Urinary bladder (tissue), 4 donors: ENCODE results near the gene PIAS4. TPM values are rescaled to one million over a fixed set of nuclear protein-coding genes. Genes with fewer than 3 reads are reported as not detected.

Source experiments
- DNase-seq: peaks from one replicate; pipeline ENCODE4 v3.0.0-alpha.2; 2015; ENCODE audit errors: extremely low spot score
- H3K27ac ChIP-seq: one replicate; pipeline ENCODE4 v1.5.1; 2013; ENCODE audit warnings: low read depth, mild to moderate bottlenecking, moderate library complexity
- H3K36me3 ChIP-seq: one replicate; pipeline ENCODE4 v1.6.1; 2013; ENCODE audit warnings: mild to moderate bottlenecking, moderate library complexity; ENCODE audit not compliant: insufficient read depth
- H3K4me1 ChIP-seq: one replicate; pipeline ENCODE4 v1.6.1; 2013; ENCODE audit warnings: mild to moderate bottlenecking, moderate library complexity; ENCODE audit not compliant: insufficient read depth
- H3K4me3 ChIP-seq: one replicate; pipeline ENCODE4 v1.5.1; 2013; ENCODE audit warnings: low read depth, low read length
- WGBS: extraction: QIAGEN DNeasy Blood & Tissue Kit; methylation state at CpG from one replicate; pipeline ENCODE4 v1.1.7; 2013; 5-methylcytosine and 5-hydroxymethylcytosine counted together
- polyA plus RNA-seq: library from polyadenylated mRNA; stranded (reverse); fragments of 200-250 nt; gene quantifications from one replicate; pipeline ENCODE4 v1.2.3, GENCODE V29; 2013
- total RNA-seq: library from RNA; depleted of rRNA; stranded (reverse); fragments of >200 nt; gene quantifications from one replicate; pipeline ENCODE4 v1.2.3, GENCODE V29; 2014
- donor health status: healthy with polysubstance abuse.
- donor health status: healthy.

The PIAS4 gene
- total and polyA plus RNA-seq, 2 donors: 20.2 to 25.3 TPM

- peaks cover 9% of the 10 kb centered on the region for H3K4me1 ChIP-seq
- no peak for DNase-seq
- 42% methylated on average over 31 of the region's 31 CpGs for WGBS
- H3K4me3 ChIP-seq: peak overlapping the region; percentile 88
- no peaks in the 10 kb centered on the region for H3K36me3 ChIP-seq
- H3K27ac ChIP-seq: peak overlapping the region; percentile 84
These were observed 56.0 kb downstream of the PIAS4 start for GRCh38 chr19:4063369-4064148.

DNA sequence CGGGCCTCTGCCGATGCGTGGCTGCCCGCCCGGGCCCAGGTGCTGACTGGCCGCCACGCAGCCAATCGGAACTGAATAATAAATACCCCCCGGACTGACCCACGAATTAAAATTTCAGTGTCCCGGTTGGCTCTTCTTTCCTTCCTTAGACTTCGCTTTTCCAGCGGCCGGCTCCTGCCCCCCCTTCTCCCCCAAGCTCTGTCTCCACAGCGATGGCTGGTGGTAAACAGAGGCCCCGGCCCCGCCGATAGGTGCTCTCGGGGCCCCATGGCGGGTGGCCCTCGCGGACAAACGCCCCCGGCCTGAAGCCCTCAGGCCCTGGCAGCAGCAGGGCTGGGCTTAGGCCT is 56.6 kb downstream of the PIAS4 start:
- Histone ChIP-seq H3K4me3 (peak overlapping the region; percentile 88), H3K4me1 (peaks cover 6% of the 10 kb centered on the region), H3K27ac (peak overlapping the region; percentile 84), H3K36me3 (no peaks in the 10 kb centered on the region)
- WGBS: 5% methylated on average over 24 of the region's 24 CpGs
- DNase-seq: no peak

DNA sequence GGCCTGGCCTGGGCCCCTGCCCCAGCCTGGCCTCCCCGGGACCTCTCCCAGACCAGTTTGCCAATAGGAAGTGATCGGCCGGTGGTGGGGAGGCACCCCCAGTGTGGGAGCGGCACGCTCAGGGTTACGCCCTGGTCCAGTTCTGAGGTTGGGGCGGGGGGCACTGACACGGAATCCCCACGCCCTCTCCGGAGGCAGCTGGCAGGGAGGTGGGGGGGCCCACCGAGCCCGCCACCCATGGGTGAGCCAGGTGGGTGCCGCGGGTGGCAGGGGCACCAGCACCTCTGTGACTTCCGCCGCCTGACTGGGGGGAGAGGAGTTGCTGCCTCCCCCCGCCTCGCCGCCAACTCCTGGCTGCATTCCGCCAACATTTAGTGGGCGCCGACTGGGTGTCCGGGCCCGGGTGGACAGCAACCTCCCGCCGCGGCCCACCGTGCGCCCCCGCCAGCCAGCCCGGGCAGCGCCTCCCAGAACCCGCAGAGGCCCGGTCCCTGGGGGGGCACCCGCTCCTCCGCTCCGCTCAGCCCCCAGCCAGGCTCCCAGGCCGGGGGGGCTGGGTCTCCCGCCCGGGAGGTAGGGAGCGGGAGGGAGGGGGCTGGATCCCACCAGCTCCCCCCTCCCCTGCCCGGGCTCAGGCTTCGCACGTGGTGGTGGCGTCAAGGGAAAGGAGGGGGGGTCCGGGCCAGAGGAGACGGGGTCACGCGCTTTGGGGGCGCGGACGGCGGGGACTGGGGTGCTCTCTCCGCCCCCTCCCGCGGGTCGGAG is 57.1 kb downstream of the PIAS4 start:
- peak overlapping the region; percentile 88 for H3K4me3 ChIP-seq
- H3K27ac ChIP-seq: peak overlapping the region; percentile 84
- peaks cover 5% of the 10 kb centered on the region for H3K4me1 ChIP-seq
- H3K36me3 ChIP-seq: no peaks in the 10 kb centered on the region
- WGBS: under 1% methylated on average over 57 of the region's 57 CpGs
- no peak for DNase-seq

GRCh38 chr19:4065430-4066175 is 58.1 kb downstream of the PIAS4 start:
- Histone ChIP-seq H3K4me3 (peak overlapping the region; percentile 98), H3K36me3 (no peaks in the 10 kb centered on the region), H3K27ac (peak overlapping the region; percentile 88), H3K4me1 (peaks cover 1% of the 10 kb centered on the region)
- 1% methylated on average over 98 of the region's 98 CpGs for WGBS
- peak; percentile 76 for DNase-seq

DNA sequence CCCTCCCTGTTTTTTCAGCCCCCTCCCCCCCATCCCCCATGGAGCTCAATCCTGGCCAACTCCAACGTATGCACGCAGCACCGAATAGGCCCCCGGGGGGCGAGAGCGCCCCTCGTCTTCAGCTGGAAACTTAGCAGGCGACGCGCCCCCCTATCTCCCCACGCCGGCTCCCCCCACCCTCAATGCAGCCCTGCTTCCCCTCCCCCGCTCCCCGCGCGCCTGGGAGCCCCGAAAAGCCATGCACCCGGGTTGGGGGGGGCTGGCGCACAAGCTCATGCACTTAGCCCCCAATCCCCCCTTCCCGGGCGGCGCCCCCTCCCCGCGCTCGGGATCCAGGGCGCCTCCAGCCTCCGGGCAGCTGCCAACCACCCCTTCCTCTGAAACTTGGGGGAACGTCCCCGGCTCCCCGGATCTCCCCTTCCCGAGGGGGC is 58.7 kb downstream of the PIAS4 start:
- Histone ChIP-seq H3K27ac (peak overlapping the region; percentile 88), H3K4me3 (peak overlapping the region; percentile 98), H3K4me1 (peaks cover 1% of the 10 kb centered on the region), H3K36me3 (no peaks in the 10 kb centered on the region)
- 1% methylated on average over 31 of the region's 31 CpGs for WGBS
- DNase-seq: no peak

DNA sequence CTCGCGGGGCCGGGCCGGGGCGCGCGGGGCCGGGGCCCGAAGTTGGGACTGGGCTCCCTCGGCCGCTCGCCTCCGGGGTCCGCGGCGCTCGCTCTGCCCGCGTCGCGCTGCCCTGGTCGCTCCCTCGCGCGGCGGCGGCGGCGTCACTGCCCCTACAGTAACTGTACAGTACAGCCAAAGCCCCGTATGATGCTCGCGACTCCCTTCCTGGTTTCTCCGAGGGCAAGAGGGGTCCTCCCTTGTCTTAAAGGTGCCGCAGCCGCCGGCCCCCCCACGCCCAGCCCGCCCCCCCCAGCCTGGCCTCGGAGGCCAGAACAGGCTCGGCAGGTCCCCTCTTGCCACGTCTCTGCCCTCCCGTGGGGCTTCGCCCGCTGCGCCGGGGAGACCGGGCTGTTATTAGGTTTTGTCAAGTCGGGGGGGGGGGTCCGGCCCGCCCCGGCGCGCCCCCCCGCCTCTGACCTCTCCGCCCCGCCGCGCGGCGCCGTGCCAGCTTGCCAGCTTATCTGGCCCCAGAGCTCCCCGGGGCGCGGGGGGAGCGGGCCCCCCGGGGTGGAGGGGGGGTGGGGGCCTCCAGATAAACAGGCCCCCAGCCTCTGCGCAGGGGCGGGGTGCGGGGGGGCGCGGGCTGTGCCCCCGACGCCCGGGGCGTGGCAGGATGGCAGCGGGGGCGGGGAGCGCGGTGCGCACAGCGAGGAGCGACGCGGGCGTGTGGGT is 59.3 kb downstream of the PIAS4 start, which contains the start of gene ZBTB7A:
Gene ZBTB7A, minus strand, starts transcription at position 218 of the 714 bp plus-strand sequence. CDS start 11,667 bp downstream, outside the sequence.
- under 1% methylated on average over 83 of the region's 85 CpGs for WGBS
- Histone ChIP-seq H3K4me3 (peak within 1 kb of the TSS; percentile 98), H3K4me1 (peaks cover 1% of the 10 kb centered on the region), H3K36me3 (no peaks in the 10 kb centered on the region), H3K27ac (peak within 1 kb of the TSS; percentile 88)
- peak; percentile 55 for DNase-seq

- Histone ChIP-seq H3K27ac (peak overlapping the region; percentile 87), H3K36me3 (no peaks in the 10 kb centered on the region), H3K4me3 (peak overlapping the region; percentile 98), H3K4me1 (peaks cover 1% of the 10 kb centered on the region)
- DNase-seq: no peak
- WGBS: 1% methylated on average over 58 of the region's 58 CpGs
These were observed 60.0 kb downstream of the PIAS4 start for GRCh38 chr19:4067396-4068046.

DNA sequence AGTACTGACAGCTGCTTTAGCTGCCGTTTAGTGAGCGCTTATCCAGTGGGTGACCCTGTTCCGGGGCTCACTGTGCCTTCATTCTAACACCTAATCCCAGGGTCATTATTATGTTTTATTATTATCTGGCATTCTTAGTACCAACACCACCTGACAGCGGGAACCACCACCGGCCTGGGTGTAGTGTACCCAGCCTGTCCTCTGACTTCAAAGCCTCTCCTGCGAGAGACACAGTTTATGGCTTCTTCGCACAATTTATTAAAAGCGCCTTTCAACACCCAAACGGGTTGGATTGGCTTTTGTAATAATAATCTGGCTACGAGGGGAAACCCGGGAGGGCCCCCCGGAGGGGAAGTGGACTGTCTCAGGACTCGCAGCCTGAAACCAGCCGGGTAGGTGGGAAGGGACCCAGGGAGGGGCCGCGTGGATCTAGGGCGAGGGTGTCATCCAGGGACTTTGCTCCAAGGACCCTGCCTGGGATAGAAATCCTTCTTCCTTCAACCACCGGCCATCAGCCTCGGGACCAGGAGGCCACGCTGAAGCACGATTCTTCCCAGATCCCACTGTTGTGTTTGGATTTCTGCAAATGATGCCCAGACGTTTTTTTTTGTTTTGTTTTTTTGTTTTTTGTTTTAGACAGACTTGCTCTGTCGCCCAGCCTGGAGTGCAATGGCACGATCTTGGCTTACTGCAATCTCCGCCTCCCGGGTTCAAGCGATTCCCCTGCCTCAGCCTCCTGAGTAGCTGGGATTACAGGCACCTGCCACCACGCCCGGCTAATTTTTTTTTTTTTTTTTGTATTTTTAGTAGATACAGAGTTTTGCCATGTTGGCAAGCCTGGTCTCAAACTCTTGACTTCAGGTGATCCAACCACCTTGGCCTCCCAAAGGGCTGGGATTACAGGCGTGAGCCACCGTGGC is 60.8 kb downstream of the PIAS4 start:
- Histone ChIP-seq H3K4me3 (peak overlapping the region; percentile 98), H3K27ac (peak overlapping the region; percentile 87), H3K4me1 (peaks cover 1% of the 10 kb centered on the region), H3K36me3 (no peaks in the 10 kb centered on the region)
- no peak for DNase-seq
- WGBS: 27% methylated on average over 31 of the region's 31 CpGs

DNA sequence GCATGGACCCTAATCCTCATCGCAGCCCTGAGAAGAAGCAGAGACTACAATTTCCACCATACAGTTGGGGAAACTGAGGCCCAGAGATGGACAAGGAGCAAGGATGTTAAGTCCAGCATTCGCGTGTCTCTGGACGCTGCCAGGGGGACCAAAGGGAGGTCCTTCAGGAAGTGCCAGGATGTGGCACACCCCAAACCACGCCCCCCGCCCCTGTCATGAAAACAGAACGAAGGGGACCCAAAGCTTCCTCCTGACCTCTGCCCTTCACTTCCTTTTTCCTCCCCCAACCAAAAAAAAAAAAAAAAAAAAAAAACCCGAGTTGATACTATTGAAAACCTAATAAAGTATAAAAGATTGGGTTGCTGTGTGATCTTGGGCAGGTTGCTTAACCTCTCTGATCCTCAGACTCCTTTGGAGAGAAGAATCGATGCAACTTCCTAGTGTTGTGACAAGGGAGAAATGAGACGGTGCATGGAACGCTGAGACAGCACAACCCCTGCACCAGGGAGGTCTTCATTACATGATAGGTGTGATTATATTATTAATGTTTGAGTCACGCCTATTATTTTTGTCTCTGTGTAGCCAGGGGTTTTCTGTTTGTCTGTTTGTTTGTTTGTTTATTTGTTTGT is 61.9 kb downstream of the PIAS4 start:
- Histone ChIP-seq H3K4me1 (peaks cover 1% of the 10 kb centered on the region), H3K27ac (no peak overlapping the region), H3K36me3 (no peaks in the 10 kb centered on the region), H3K4me3 (no peak overlapping the region)
- 58% methylated on average over 12 of the region's 12 CpGs for WGBS
- DNase-seq: no peak

- 93% methylated on average over 3 of the region's 3 CpGs for WGBS
- Histone ChIP-seq H3K27ac (no peak overlapping the region), H3K4me1 (peaks cover 1% of the 10 kb centered on the region), H3K4me3 (no peak overlapping the region), H3K36me3 (no peaks in the 10 kb centered on the region)
- DNase-seq: no peak
These were observed 64.1 kb downstream of the PIAS4 start for GRCh38 chr19:4071610-4072009.

DNA sequence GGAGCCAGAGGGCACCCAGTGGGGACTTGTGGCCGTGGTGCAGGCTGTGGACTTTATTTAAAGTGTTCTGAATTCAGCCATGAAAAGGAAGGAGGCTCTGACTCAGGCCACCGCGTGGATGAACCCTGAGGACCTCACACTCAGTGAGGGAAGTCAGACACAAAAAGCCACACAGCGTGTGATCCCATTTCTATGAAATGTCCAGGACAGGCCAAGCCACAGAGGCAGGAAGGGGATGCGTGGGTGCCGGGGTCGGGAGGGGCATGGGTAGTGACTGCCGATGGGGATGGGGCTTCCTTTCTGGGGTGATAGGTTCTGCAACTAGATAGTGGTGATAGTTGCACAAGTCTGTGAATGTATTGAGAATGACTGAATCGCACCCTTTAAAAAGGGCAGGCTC is 67.8 kb downstream of the PIAS4 start:
- Histone ChIP-seq H3K36me3 (no peaks in the 10 kb centered on the region), H3K4me3 (no peak overlapping the region), H3K27ac (no peak overlapping the region), H3K4me1 (peaks cover 1% of the 10 kb centered on the region)
- DNase-seq: no peak
- WGBS: 69% methylated on average over 9 of the region's 9 CpGs
